ENCODE measurements around the gene COL7A1. TPM values are rescaled to one million over a fixed set of nuclear protein-coding genes. Genes with fewer than 3 reads are reported as not detected.

COL7A1 gene
- polyA plus RNA-seq, 1 of the 3 experiments (the other 2 are of a cell fraction), result 10.8 TPM

DNA sequence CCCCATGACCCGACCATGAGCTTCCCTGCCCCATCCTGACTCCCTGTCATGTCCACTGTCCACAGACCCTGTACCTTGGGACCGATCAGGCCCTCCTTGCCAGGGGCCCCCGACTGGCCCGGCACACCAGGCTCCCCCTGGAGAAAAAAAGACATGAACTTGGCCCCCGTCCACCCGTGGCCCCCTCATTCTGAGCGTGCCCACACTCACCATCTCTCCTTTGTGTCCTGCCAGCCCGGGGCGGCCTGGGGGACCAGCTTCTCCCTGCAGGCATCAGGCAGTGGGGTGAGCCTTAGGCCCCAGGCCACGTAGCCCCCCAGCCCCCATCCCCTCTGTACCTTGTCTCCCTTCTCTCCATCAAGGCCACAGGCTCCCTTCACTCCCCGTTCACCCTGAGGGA lies 27.6 kb downstream of the COL7A1 start:
- ChIA-PET POLR2A (no interaction called here), CTCF (no interaction called here)
- Histone ChIP-seq H3K79me2 (ENCODE audit: insufficient read depth) (no peaks in the 10 kb centered on the region), H3K27ac (ENCODE audit: low read depth in 2 of 2, low read length in 1 of 2) (no peak overlapping the region), H2AFZ (ENCODE audit: low read depth) (no peak overlapping the region), H4K20me1 (ENCODE audit: insufficient read depth) (no peaks in the 10 kb centered on the region), H3K9me2 (no peaks in the 10 kb centered on the region), H3K36me3 (replicated peaks in 1 of 2; ENCODE audit: control insufficient read depth in 1 of 2, insufficient read depth in 2 of 2, low read length in 1 of 2) (no peaks in the 10 kb centered on the region), H3F3A (replicated peaks; ENCODE audit: insufficient read depth) (peaks cover 15% of the 10 kb centered on the region), H3K27me3 (ENCODE audit: insufficient read depth) (no peaks in the 10 kb centered on the region), H3K4me2 (no peak overlapping the region), H3K4me1 (ENCODE audit: control insufficient read depth in 1 of 2, insufficient read depth in 2 of 2, low read depth in 1 of 2, low read length in 1 of 2) (peaks cover 33 to 39% of the 10 kb centered on the region in 2 experiments; a peak in 3 of 4 replicates), H3K9me3 (no peaks in the 10 kb centered on the region), H3K4me3 (ENCODE audit: low read depth in 2 of 2, low read length in 1 of 2) (no peak overlapping the region), H3K9ac (no peak overlapping the region)
- whole genome bisulfite sequencing (ENCODE audit: low lambda C conversion rate), result 97% methylated on average over 11 of the region's 11 CpGs
- TF ChIP-seq, protein P1, sequence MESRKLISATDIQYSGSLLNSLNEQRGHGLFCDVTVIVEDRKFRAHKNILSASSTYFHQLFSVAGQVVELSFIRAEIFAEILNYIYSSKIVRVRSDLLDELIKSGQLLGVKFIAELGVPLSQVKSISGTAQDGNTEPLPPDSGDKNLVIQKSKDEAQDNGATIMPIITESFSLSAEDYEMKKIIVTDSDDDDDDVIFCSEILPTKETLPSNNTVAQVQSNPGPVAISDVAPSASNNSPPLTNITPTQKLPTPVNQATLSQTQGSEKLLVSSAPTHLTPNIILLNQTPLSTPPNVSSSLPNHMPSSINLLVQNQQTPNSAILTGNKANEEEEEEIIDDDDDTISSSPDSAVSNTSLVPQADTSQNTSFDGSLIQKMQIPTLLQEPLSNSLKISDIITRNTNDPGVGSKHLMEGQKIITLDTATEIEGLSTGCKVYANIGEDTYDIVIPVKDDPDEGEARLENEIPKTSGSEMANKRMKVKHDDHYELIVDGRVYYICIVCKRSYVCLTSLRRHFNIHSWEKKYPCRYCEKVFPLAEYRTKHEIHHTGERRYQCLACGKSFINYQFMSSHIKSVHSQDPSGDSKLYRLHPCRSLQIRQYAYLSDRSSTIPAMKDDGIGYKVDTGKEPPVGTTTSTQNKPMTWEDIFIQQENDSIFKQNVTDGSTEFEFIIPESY (IDR thresholded peaks at IDR 0.05; ENCODE audit: borderline replicate concordance, low read depth), result no peak
- TF ChIP-seq, protein P2, sequence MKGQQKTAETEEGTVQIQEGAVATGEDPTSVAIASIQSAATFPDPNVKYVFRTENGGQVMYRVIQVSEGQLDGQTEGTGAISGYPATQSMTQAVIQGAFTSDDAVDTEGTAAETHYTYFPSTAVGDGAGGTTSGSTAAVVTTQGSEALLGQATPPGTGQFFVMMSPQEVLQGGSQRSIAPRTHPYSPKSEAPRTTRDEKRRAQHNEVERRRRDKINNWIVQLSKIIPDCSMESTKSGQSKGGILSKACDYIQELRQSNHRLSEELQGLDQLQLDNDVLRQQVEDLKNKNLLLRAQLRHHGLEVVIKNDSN (IDR thresholded peaks at IDR 0.05; ENCODE audit: borderline replicate concordance, low read depth), result no peak
- TF ChIP-seq MXI1 (IDR thresholded peaks at IDR 0.05; ENCODE audit: low read depth, low read length) (no peak), JUND (IDR thresholded peaks at IDR 0.05) (no peak), SIN3A (IDR thresholded peaks at IDR 0.05; ENCODE audit: borderline replicate concordance, low read depth, low read length) (no peak), TCF12 (IDR thresholded peaks at IDR 0.05) (no peak), RCOR1 (IDR thresholded peaks at IDR 0.05; ENCODE audit: low read length) (no peak), NFIC (IDR thresholded peaks at IDR 0.05; ENCODE audit: borderline replicate concordance) (no peak), NRF1 (IDR thresholded peaks at IDR 0.05; ENCODE audit: low read depth, low read length) (no peak), EZH2phosphoT487 (IDR thresholded peaks at IDR 0.05; ENCODE audit: borderline replicate concordance, low read depth) (no peak), SMC3 (IDR thresholded peaks at IDR 0.05; ENCODE audit: low read depth, low read length) (no peak), FOXJ3 (CRISPR knock-in tag; IDR thresholded peaks at IDR 0.05) (no peak), GABPA (IDR thresholded peaks at IDR 0.05; ENCODE audit: low read depth) (no peak)
- TF ChIP-seq, protein P3, sequence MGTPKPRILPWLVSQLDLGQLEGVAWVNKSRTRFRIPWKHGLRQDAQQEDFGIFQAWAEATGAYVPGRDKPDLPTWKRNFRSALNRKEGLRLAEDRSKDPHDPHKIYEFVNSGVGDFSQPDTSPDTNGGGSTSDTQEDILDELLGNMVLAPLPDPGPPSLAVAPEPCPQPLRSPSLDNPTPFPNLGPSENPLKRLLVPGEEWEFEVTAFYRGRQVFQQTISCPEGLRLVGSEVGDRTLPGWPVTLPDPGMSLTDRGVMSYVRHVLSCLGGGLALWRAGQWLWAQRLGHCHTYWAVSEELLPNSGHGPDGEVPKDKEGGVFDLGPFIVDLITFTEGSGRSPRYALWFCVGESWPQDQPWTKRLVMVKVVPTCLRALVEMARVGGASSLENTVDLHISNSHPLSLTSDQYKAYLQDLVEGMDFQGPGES (IDR thresholded peaks at IDR 0.05; ENCODE audit: low read depth, low read length), result no peak
- TF ChIP-seq, protein P4, sequence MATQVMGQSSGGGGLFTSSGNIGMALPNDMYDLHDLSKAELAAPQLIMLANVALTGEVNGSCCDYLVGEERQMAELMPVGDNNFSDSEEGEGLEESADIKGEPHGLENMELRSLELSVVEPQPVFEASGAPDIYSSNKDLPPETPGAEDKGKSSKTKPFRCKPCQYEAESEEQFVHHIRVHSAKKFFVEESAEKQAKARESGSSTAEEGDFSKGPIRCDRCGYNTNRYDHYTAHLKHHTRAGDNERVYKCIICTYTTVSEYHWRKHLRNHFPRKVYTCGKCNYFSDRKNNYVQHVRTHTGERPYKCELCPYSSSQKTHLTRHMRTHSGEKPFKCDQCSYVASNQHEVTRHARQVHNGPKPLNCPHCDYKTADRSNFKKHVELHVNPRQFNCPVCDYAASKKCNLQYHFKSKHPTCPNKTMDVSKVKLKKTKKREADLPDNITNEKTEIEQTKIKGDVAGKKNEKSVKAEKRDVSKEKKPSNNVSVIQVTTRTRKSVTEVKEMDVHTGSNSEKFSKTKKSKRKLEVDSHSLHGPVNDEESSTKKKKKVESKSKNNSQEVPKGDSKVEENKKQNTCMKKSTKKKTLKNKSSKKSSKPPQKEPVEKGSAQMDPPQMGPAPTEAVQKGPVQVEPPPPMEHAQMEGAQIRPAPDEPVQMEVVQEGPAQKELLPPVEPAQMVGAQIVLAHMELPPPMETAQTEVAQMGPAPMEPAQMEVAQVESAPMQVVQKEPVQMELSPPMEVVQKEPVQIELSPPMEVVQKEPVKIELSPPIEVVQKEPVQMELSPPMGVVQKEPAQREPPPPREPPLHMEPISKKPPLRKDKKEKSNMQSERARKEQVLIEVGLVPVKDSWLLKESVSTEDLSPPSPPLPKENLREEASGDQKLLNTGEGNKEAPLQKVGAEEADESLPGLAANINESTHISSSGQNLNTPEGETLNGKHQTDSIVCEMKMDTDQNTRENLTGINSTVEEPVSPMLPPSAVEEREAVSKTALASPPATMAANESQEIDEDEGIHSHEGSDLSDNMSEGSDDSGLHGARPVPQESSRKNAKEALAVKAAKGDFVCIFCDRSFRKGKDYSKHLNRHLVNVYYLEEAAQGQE (IDR thresholded peaks at IDR 0.05; ENCODE audit: low read depth, low read length), result no peak
- DNase-seq, result no peak

Data from SK-N-SH (cell line).